WTC11 (cell line): ENCODE results near the gene ASNSD1. TPM values are rescaled to one million over a fixed set of nuclear protein-coding genes. Genes with fewer than 3 reads are reported as not detected.
"Not testable (repeated sequence)": the region's sequence is repeated elsewhere in the genome, so short reads cannot be mapped to it uniquely, and the experiment has no call there.

Source experiments
- ATAC-seq: fragments of 200-7000 bp; cut with Tn5 transposase; 2 replicates; pipeline ENCODE4 v1.10.0; 2021; ENCODE audit warnings: mild to moderate bottlenecking, moderate library complexity
- CTCF ChIA-PET: fragments of 300-600 bp; sonication (Branson Sonifier 250); formaldehyde crosslinking; loops from one replicate; lab custom pipeline; 2021; ENCODE audit warnings: antibody characterized with exemption; lab: Charles Lee
- POLR2A ChIA-PET: fragments of 350-600 bp; sonication (Branson Sonifier 250); formaldehyde crosslinking; loops from one replicate; lab custom pipeline; 2021; ENCODE audit warnings: antibody characterized with exemption; lab: Charles Lee
- DNase-seq: peaks from one replicate; pipeline ENCODE4 v3.0.0; 2021; ENCODE audit warnings: low spot score
- H3K27ac Mint-ChIP-seq: 2 replicates; pipeline ENCODE4 v1.8.0; 2021; ENCODE audit warnings: mixed read lengths
- H3K27me3 Mint-ChIP-seq: 2 replicates; pipeline ENCODE4 v1.8.0; 2021; ENCODE audit warnings: low read depth, mild to moderate bottlenecking, moderate library complexity, mixed read lengths
- H3K36me3 Mint-ChIP-seq: 2 replicates; pipeline ENCODE4 v1.8.0; 2021; ENCODE audit warnings: mixed read lengths
- H3K4me1 Mint-ChIP-seq: 2 replicates; pipeline ENCODE4 v1.8.0; 2022; ENCODE audit warnings: mixed read lengths
- H3K4me3 Mint-ChIP-seq: 2 replicates; pipeline ENCODE4 v1.8.0; 2021; ENCODE audit warnings: mild to moderate bottlenecking, moderate library complexity, mixed read lengths
- H3K9me3 Mint-ChIP-seq: 2 replicates; pipeline ENCODE4 v1.8.0; 2021; ENCODE audit warnings: mixed read lengths
- ATF1 ChIP-seq: sonication (generic); formaldehyde crosslinking; IDR thresholded peaks from 2 replicates; pipeline ENCODE4 v1.8.1; 2023; ENCODE audit warnings: mild to moderate bottlenecking, moderate library complexity, missing genetic modification reagents
- FOXJ3 ChIP-seq: sonication (generic); formaldehyde crosslinking; IDR thresholded peaks from 2 replicates; pipeline ENCODE4 v1.9.0; 2021; ENCODE audit warnings: missing genetic modification reagents, mild to moderate bottlenecking, borderline replicate concordance
- MYBL2 ChIP-seq: sonication (generic); formaldehyde crosslinking; IDR thresholded peaks from 2 replicates; pipeline ENCODE4 v1.8.1; 2023; ENCODE audit warnings: mild to moderate bottlenecking, moderate library complexity, missing genetic modification reagents
- NR3C1 ChIP-seq: sonication (generic); formaldehyde crosslinking; conservative IDR thresholded peaks from 2 replicates; pipeline ENCODE4 v1.8.1; 2023; ENCODE audit warnings: low read depth, mild to moderate bottlenecking, missing genetic modification reagents
- PRRX2 ChIP-seq: fragments of 250-450 bp; sonication (Bioruptor Pico); IDR thresholded peaks from 2 replicates; pipeline ENCODE4 v1.8.0; 2021; ENCODE audit warnings: mild to moderate bottlenecking
- SOX15 ChIP-seq: fragments of 250-450 bp; sonication (Bioruptor Pico); IDR thresholded peaks from 2 replicates; pipeline ENCODE4 v1.9.0; 2021; ENCODE audit warnings: mild to moderate bottlenecking
- TEAD1 ChIP-seq: sonication (generic); formaldehyde crosslinking; IDR thresholded peaks from 2 replicates; pipeline ENCODE4 v1.8.0; 2022; ENCODE audit warnings: mild to moderate bottlenecking, missing genetic modification reagents
- TEAD4 ChIP-seq: sonication (generic); formaldehyde crosslinking; IDR thresholded peaks from 2 replicates; pipeline ENCODE4 v1.8.0; 2022; ENCODE audit warnings: mild to moderate bottlenecking, missing genetic modification reagents
- ZNF219 ChIP-seq: sonication (generic); formaldehyde crosslinking; IDR thresholded peaks from 2 replicates; pipeline ENCODE4 v1.8.0; 2023; ENCODE audit warnings: missing genetic modification reagents, mild to moderate bottlenecking, borderline replicate concordance
- ZNF232 ChIP-seq: sonication (generic); formaldehyde crosslinking; IDR thresholded peaks from 2 replicates; pipeline ENCODE4 v1.8.0; 2022; ENCODE audit warnings: mild to moderate bottlenecking, missing genetic modification reagents
- ZNF396 ChIP-seq: fragments of 250-450 bp; sonication (Bioruptor Pico); IDR thresholded peaks from 2 replicates; pipeline ENCODE4 v1.8.0; 2021; ENCODE audit warnings: mild to moderate bottlenecking, moderate library complexity, borderline replicate concordance
- ZNF416 ChIP-seq: fragments of 250-450 bp; sonication (Bioruptor Pico); IDR thresholded peaks from 2 replicates; pipeline ENCODE4 v1.9.0; 2021; ENCODE audit warnings: mild to moderate bottlenecking, inconsistent platforms
- total RNA-seq: library from RNA; stranded (reverse); gene quantifications from 3 replicates; pipeline ENCODE4 v1.2.3, GENCODE V29; 2021
- TF ChIP-seq, protein P1 (sequence below): sonication (generic); formaldehyde crosslinking; IDR thresholded peaks from 2 replicates; pipeline ENCODE4 v1.8.0; 2022; ENCODE audit warnings: mild to moderate bottlenecking, missing genetic modification reagents
- TF ChIP-seq, protein P2 (sequence below): sonication (generic); formaldehyde crosslinking; IDR thresholded peaks from 2 replicates; pipeline ENCODE4 v1.8.0; 2022; ENCODE audit warnings: mild to moderate bottlenecking, missing genetic modification reagents
- TF ChIP-seq, protein P3 (sequence below): sonication (generic); formaldehyde crosslinking; IDR thresholded peaks from 2 replicates; pipeline ENCODE4 v1.8.1; 2022; ENCODE audit warnings: missing genetic modification reagents, borderline replicate concordance
- TF ChIP-seq, protein P4 (sequence below): sonication (generic); formaldehyde crosslinking; IDR thresholded peaks from 2 replicates; pipeline ENCODE4 v1.8.1; 2023; ENCODE audit warnings: mild to moderate bottlenecking, missing genetic modification reagents, moderate library complexity
- TF ChIP-seq, protein P5 (sequence below): sonication (generic); formaldehyde crosslinking; IDR thresholded peaks from 2 replicates; pipeline ENCODE4 v1.8.1; 2023; ENCODE audit warnings: mild to moderate bottlenecking, missing genetic modification reagents, moderate library complexity
- TF ChIP-seq, protein P6 (sequence below): fragments of 250-450 bp; sonication (Bioruptor Pico); IDR thresholded peaks from 2 replicates; pipeline ENCODE4 v1.9.0; 2021; ENCODE audit warnings: mild to moderate bottlenecking
- TF ChIP-seq, protein P7 (sequence below): fragments of 200-600 bp; IDR thresholded peaks from 2 replicates; pipeline ENCODE4 v1.8.0; 2022; ENCODE audit warnings: antibody characterized with exemption
- TF ChIP-seq, protein P8 (sequence below): sonication (generic); formaldehyde crosslinking; IDR thresholded peaks from 2 replicates; pipeline ENCODE4 v1.8.1; 2023; ENCODE audit warnings: mild to moderate bottlenecking, missing genetic modification reagents

Gene ASNSD1
- total RNA-seq, 1 experiment from 2014 or later = 30.5 TPM

DNA sequence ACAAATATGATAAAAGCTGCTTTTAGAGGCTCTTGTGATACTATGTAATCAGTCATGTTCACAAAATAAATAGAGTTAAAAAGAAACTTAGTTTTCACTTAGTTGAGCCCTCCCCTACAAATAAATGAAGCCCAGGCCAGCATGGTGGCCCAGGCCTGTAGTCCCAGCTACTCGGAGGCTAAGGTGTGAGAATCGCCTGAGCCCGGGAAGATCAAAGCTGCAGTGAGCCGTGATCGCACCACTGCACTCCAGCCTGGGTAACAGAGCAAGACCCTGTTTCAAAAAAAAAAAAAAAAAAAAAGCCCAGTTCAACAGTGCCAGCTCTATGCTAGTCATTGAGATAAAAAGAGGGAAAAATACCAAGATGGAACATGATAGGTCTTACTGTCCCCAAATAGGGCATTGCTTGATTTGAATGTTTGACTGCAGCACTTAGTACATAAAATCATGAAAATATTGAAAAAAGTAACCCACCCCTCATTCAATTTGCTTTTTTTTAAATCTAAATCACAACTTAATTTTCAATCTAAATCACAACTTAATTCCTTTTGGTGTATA is 1.5 kb downstream of the ASNSD1 start:
- Mint-ChIP-seq H3K4me3 (no peak overlapping the region), H3K27me3 (no peaks in the 10 kb centered on the region), H3K4me1 (peaks cover 5% of the 10 kb centered on the region; the same call in 1 of the 2 replicates), H3K27ac (no peak overlapping the region), H3K9me3 (no peaks in the 10 kb centered on the region), H3K36me3 (peaks cover 15% of the 10 kb centered on the region)
- DNase-seq = no peak
- no peak for ATAC-seq
- ChIA-PET CTCF (interaction anchor here (1.4 kb wide), 1 partner anchor 100 kb away, joined by 5 read pairs; the partner anchor contains the start of gene OSGEPL1), POLR2A (no interaction called here)
- TF ChIP-seq ZNF219 (CRISPR knock-in tag) = no peak
- TF ChIP-seq, protein P1, sequence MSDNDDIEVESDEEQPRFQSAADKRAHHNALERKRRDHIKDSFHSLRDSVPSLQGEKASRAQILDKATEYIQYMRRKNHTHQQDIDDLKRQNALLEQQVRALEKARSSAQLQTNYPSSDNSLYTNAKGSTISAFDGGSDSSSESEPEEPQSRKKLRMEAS = no peak
- TF ChIP-seq PRRX2 (CRISPR knock-in tag) = no peak
- TF ChIP-seq, protein P2, sequence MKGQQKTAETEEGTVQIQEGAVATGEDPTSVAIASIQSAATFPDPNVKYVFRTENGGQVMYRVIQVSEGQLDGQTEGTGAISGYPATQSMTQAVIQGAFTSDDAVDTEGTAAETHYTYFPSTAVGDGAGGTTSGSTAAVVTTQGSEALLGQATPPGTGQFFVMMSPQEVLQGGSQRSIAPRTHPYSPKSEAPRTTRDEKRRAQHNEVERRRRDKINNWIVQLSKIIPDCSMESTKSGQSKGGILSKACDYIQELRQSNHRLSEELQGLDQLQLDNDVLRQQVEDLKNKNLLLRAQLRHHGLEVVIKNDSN (CRISPR knock-in tag) = no peak
- TF ChIP-seq FOXJ3 (CRISPR knock-in tag) = no peak
- TF ChIP-seq ZNF396 = no peak
- no peak for TF ChIP-seq TEAD4 (CRISPR knock-in tag)
- TF ChIP-seq, protein P3, sequence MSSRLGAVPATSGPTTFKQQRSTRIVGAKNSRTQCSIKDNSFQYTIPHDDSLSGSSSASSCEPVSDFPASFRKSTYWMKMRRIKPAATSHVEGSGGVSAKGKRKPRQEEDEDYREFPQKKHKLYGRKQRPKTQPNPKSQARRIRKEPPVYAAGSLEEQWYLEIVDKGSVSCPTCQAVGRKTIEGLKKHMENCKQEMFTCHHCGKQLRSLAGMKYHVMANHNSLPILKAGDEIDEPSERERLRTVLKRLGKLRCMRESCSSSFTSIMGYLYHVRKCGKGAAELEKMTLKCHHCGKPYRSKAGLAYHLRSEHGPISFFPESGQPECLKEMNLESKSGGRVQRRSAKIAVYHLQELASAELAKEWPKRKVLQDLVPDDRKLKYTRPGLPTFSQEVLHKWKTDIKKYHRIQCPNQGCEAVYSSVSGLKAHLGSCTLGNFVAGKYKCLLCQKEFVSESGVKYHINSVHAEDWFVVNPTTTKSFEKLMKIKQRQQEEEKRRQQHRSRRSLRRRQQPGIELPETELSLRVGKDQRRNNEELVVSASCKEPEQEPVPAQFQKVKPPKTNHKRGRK (CRISPR knock-in tag) = no peak
- TF ChIP-seq ZNF416 (CRISPR knock-in tag) = no peak
- TF ChIP-seq, protein P4, sequence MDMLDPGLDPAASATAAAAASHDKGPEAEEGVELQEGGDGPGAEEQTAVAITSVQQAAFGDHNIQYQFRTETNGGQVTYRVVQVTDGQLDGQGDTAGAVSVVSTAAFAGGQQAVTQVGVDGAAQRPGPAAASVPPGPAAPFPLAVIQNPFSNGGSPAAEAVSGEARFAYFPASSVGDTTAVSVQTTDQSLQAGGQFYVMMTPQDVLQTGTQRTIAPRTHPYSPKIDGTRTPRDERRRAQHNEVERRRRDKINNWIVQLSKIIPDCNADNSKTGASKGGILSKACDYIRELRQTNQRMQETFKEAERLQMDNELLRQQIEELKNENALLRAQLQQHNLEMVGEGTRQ = no peak
- no peak for TF ChIP-seq TEAD1

DNA sequence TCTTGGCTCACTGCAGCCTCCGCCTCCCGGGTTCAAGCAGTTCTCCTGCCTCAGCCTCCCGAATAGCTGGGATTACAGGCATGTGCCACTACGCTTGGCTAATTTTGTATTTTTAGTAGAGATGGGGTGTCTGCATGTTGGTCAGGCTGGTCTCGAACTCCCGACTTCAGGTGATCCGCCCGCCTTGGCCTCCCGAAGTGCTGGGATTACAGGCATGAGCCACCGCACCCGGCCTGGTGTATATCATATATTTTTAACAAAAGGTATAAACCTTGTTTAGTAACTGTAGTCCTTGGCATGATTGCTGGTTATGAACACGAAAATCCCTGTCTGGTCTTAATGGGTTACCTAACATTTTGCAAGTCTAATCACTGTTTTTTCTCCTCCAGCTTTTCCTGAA is 2.1 kb downstream of the ASNSD1 start:
- DNase-seq, H3K27ac Mint-ChIP-seq, H3K9me3 Mint-ChIP-seq, ATAC-seq, H3K4me1 Mint-ChIP-seq, H3K27me3 Mint-ChIP-seq, H3K4me3 Mint-ChIP-seq, POLR2A ChIA-PET: not testable (repeated sequence)
- peaks cover 21% of the 10 kb centered on the region for H3K36me3 Mint-ChIP-seq
- CTCF ChIA-PET = interaction anchor here (1.4 to 1.5 kb wide), 2 partner anchors 10 to 99 kb away, joined by 5 to 7 read pairs; partner anchors contain the start of gene OSGEPL1

DNA sequence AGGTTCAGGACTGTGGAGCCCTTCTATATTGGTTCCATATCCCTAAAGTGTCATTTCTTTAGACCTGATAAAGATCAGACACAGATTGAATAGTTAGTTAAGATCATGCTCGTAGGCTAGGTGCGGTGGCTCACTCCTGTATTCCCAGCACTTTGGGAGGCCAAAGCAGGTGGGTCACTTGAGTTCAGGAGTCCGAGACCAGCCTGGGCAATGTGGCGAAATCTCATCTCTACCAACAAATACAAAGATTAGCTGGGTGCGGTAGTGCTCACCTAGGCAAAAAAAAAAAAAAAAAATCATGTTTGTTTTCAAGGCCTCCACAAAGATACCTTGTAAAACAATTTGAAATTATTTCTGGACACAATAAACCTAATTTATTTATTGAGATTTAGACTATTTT is 8.7 kb downstream of the ASNSD1 start:
- Mint-ChIP-seq H3K27ac (no peak overlapping the region), H3K36me3 (peaks cover 33% of the 10 kb centered on the region), H3K9me3 (no peaks in the 10 kb centered on the region), H3K4me1 (peaks cover 6% of the 10 kb centered on the region; the same call in 1 of the 2 replicates), H3K4me3 (no peak overlapping the region), H3K27me3 (no peaks in the 10 kb centered on the region)
- no peak for DNase-seq
- ATAC-seq = no peak
- ChIA-PET POLR2A (no interaction called here), CTCF (no interaction called here)
- TF ChIP-seq, protein P5, sequence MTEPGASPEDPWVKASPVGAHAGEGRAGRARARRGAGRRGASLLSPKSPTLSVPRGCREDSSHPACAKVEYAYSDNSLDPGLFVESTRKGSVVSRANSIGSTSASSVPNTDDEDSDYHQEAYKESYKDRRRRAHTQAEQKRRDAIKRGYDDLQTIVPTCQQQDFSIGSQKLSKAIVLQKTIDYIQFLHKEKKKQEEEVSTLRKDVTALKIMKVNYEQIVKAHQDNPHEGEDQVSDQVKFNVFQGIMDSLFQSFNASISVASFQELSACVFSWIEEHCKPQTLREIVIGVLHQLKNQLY = no peak
- TF ChIP-seq ZNF232 (no peak), NR3C1 (no peak), SOX15 (CRISPR knock-in tag) (no peak), MYBL2 (no peak), TEAD1 (no peak), ATF1 (CRISPR knock-in tag) (no peak)
- TF ChIP-seq, protein P6, sequence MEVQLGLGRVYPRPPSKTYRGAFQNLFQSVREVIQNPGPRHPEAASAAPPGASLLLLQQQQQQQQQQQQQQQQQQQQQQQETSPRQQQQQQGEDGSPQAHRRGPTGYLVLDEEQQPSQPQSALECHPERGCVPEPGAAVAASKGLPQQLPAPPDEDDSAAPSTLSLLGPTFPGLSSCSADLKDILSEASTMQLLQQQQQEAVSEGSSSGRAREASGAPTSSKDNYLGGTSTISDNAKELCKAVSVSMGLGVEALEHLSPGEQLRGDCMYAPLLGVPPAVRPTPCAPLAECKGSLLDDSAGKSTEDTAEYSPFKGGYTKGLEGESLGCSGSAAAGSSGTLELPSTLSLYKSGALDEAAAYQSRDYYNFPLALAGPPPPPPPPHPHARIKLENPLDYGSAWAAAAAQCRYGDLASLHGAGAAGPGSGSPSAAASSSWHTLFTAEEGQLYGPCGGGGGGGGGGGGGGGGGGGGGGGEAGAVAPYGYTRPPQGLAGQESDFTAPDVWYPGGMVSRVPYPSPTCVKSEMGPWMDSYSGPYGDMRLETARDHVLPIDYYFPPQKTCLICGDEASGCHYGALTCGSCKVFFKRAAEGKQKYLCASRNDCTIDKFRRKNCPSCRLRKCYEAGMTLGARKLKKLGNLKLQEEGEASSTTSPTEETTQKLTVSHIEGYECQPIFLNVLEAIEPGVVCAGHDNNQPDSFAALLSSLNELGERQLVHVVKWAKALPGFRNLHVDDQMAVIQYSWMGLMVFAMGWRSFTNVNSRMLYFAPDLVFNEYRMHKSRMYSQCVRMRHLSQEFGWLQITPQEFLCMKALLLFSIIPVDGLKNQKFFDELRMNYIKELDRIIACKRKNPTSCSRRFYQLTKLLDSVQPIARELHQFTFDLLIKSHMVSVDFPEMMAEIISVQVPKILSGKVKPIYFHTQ = no peak
- TF ChIP-seq, protein P7, sequence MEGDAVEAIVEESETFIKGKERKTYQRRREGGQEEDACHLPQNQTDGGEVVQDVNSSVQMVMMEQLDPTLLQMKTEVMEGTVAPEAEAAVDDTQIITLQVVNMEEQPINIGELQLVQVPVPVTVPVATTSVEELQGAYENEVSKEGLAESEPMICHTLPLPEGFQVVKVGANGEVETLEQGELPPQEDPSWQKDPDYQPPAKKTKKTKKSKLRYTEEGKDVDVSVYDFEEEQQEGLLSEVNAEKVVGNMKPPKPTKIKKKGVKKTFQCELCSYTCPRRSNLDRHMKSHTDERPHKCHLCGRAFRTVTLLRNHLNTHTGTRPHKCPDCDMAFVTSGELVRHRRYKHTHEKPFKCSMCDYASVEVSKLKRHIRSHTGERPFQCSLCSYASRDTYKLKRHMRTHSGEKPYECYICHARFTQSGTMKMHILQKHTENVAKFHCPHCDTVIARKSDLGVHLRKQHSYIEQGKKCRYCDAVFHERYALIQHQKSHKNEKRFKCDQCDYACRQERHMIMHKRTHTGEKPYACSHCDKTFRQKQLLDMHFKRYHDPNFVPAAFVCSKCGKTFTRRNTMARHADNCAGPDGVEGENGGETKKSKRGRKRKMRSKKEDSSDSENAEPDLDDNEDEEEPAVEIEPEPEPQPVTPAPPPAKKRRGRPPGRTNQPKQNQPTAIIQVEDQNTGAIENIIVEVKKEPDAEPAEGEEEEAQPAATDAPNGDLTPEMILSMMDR = no peak
- TF ChIP-seq, protein P8, sequence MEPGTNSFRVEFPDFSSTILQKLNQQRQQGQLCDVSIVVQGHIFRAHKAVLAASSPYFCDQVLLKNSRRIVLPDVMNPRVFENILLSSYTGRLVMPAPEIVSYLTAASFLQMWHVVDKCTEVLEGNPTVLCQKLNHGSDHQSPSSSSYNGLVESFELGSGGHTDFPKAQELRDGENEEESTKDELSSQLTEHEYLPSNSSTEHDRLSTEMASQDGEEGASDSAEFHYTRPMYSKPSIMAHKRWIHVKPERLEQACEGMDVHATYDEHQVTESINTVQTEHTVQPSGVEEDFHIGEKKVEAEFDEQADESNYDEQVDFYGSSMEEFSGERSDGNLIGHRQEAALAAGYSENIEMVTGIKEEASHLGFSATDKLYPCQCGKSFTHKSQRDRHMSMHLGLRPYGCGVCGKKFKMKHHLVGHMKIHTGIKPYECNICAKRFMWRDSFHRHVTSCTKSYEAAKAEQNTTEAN (CRISPR knock-in tag) = no peak
